HG02938 (cell line): ENCODE data around the gene TNNC1.

Source experiments
- ATAC-seq: cut with Tn5 transposase; IDR thresholded peaks from one replicate; pipeline ENCODE4 v1.9.1; 2021; ENCODE audit warnings: mild to moderate bottlenecking, moderate library complexity; ENCODE audit not compliant: unreplicated experiment

Gene TNNC1

DNA sequence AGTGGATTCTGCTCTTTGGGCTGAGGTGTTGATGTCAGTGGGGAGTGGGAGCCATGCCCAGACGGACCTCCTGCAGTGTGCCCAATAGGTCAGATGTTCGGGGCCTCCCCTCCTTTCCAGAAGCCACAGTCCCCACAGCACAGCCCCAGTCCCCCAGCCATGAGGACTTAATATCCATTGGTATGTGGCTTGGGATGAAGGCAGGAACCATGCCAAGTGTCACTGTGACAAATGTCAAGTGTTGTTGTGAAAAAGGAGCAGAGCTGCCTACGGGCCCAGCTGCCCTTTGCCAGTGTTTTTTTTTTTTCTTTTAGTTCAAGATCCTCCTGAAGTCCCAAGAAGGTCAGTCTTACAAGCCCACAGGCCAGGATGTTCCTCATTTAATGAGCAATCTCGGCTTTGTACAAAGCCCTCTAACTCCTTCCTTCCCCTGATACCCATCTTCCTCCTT lies 21.1 kb downstream of the TNNC1 start:
- ATAC-seq: no peak

DNA sequence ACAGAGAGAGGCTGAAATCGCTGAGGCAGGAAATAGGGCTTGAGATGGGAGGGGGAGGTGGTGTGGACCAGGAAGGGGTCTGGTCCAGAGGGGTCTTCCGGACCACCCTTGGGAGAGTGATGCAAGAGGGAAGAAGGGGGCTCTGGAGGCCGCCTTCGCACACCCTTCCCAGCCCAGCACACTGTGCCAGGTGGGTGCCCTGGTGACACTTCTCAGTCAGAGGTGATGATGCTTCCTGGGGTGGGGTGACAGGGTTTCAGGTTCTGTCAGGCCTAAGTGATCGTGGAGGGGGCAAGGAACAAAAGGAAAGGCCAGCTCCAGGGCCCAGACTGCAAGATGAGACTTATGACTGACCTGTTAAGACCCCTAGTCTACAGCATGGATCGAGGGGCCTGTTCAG lies 21.6 kb downstream of the TNNC1 start:
- no peak for ATAC-seq

GRCh38 chr3:52431459-52432223 lies 22.2 kb downstream of the TNNC1 start:
- ATAC-seq: no peak

DNA sequence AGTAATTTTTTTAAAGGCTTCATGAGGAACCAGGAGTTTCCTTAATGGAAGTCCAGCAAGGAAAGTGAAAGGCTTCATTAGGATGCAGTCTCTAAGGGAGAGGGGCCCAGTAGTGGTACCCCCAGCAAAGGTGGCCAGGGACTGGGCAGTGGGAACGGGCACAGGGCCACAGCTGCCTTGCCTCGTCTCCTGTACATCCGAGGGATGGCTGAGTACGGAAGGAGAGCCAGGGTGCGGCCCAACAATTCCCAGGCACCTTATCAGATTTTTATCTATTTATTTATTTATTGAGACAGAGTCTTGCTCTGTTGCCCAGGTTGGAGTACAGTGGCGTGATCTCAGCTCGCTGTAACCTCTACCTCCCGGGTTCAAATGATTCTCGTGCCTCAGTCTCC lies 23.4 kb downstream of the TNNC1 start:
- no peak for ATAC-seq

GRCh38 chr3:52429779-52430415 lies 23.9 kb downstream of the TNNC1 start:
- ATAC-seq: no peak

DNA sequence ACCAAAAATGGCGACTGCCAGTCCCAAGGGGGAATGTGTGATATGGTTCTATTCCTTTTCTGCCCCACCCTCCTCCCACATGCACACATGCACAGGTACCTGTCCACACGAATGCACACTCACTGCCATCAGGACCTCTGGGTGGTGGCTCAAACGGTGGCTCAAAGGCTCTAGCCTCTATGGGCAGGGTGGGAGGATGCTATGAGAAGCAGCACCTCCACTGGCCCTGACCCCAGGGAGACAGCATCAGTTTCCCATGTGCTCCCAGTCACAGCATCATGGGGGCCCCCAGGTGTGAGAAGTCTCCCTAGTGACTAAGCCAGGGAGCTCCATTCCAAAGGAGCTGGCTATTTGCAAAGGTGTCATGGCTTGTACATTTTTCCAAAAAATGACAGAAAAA lies 24.8 kb downstream of the TNNC1 start:
- ATAC-seq: no peak

GRCh38 chr3:52428151-52429005 lies 25.5 kb downstream of the TNNC1 start:
- no peak for ATAC-seq

- no peak for ATAC-seq
These were observed 30.7 kb downstream of the TNNC1 start for GRCh38 chr3:52423173-52423572.

DNA sequence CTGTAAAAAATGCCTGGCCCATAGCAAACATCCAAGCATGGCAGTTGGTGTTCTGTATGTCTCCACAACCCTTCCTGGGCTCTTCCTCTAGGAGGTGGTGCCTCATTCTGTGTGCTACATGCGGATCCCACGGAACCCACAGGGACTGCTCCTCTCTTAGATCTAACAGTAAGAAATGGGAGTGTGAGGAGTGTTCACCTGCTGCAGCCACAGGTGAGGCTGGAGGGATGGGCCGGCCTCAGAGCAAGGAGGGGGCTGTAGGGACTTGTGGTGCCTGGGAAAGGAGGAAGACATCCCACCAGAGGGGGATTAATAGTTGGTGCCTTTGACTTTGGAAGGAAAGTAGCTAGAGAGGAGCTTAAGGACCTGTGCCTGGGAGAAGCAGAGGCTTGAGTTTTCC lies 31.2 kb downstream of the TNNC1 start:
- ATAC-seq: no peak

- ATAC-seq: no peak
These were observed 33.5 kb downstream of the TNNC1 start for GRCh38 chr3:52420388-52420787.

DNA sequence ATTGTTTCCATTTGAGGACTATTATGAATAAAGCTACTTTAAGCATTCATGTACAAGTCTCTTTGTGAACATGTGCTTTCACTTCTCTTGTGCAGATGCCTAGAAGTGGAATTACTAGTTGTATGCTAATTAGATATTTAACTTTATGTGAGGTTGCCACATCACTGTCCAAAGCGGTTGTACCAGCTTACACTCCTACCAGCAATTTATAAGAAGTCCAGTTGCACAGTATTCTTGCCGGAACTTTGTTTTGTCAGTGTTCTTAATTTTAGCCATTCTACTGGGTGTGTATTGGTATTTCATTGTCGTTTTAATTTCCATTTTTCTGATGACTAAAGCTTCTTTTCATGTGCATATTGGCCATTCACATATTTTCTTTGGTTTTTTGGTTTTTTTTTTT lies 38.0 kb downstream of the TNNC1 start:
- ATAC-seq: no peak

DNA sequence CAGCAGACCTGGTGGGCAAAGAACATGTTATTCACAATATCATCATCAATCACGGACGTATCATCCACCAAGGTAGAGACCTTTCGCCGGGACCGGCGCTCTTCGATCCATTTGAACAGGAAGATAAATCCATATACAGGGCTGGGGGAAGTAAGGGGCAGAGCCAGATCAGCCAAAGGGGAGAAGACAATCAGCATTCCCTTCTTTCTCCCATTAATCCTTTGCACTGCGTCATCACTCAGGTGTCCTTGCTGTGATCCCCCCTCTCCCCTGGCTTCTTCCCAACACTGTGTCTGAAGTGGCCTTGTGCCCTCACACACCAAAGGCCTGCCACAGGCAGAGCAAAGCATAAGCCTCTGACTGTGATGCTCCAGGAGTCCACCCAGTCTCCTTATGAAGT lies 45.4 kb downstream of the TNNC1 start:
- ATAC-seq: no peak

DNA sequence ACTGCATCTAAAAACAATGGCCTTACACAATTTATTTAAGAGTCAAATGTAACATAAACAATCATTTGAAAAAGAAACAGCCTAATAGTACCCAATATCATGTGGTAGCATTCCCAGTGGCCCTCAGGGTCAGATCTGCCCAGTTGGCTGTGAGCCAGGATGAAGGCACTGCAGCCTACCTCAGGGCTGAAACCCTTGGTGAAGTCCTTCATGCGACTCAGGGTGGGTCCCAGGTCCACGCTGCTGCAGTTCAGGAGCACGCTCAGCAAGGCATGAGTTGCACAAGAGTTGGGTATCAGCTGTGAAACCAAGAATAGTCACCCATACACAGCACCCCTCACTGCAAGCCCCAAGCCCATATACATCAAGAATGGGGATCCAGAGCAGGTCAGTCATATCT lies 46.1 kb downstream of the TNNC1 start:
- no peak for ATAC-seq

DNA sequence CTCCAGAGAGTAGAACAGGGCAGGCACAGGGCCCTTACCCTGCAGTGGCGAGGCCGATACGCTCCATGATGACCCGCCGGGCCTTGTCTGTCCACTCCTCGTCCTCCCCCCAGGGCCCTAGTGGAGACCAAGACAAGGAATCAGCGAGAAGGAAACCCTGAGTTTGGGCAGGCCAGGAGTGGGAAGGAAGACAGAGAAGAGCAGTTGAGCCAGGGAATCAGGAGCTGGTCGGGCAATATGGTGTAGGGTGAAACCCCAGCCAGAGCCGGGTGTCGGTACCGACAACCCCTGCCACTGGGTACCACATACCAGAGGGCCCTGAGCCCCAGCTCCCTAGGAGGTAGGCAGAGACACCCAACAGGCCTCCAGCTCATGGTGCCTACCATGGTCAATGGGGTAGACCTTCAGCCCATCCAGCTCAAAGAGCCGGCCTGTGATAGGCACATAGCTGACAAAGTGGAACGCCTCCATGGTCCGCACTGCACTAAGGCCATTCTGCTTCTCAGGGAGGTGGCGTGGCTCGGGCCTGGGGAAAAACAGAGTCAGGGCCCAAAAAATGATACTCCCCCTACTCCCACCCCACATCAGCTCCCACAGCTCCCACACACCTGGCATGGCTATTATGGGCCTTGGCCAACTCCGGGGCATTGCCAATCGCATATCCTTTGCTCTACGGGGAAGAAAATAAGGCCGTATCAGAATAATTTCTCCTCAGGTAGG lies 46.9 kb downstream of the TNNC1 start:
- no peak for ATAC-seq

DNA sequence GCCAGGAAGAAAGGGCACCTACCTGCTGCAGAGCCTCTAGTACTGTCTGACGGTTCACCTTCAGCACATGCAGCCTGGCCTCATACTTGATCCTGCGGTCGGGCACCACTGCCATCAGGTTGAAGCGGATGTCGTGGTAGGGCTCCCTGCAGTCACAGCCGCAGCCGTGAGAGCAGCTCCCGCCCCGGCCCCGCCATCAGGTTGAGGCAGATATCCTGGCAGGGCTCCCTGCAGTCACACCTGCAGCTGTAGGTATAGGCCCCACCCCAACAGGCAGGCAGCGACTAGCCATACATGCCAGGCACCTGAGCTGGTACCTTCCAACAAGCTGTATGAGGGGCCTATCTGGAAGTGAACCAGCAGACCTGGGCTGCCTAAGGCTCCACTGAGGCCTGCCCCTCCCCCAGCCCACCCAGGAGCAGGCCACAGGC lies 47.6 kb downstream of the TNNC1 start:
- no peak for ATAC-seq

DNA sequence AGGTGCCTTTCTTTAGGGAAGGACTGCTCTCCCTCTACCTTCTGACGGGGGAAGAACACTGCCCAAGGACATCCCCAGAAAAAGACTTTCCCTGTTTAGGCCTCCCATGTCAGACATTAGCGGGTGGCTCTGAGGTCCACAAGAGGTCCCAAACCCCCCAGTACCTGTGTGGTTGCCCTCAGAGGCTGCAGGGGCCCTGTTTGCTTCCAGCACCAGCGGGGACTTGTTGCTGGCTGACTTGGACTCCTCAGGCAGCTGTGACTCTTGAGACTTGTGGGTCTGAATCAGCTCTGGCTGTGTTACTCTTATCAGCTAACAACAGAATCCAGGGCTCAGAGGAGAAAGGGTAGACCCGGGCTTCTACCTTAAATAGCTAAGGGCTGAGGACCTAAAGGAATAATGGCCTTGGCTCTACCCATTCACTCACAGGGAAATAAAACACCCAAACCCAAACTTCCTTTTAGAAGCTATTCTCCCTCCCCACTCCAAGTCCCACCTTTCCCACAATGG lies 48.2 kb downstream of the TNNC1 start:
- no peak for ATAC-seq

GRCh38 chr3:52405066-52405465 lies 48.8 kb downstream of the TNNC1 start:
- ATAC-seq: no peak

DNA sequence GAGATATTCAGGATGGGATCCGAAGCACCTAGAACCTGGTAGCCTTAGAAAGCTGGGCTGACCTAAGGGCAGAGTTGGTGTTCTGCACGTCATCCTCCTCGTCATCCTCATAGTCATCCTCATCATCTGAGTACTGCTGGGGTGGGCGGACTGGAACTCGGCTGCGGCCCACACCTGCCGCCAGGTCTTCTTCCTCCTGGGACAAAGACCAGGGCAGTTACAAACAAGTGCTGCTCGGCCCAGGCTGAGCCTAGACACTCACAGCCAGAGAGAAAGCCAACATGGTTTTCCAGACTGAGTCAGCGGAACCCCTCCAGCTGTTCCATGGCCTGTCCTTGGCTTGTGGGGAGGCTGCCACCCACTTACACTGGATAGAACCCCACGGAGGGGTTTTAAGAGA lies 49.5 kb downstream of the TNNC1 start:
- no peak for ATAC-seq

DNA sequence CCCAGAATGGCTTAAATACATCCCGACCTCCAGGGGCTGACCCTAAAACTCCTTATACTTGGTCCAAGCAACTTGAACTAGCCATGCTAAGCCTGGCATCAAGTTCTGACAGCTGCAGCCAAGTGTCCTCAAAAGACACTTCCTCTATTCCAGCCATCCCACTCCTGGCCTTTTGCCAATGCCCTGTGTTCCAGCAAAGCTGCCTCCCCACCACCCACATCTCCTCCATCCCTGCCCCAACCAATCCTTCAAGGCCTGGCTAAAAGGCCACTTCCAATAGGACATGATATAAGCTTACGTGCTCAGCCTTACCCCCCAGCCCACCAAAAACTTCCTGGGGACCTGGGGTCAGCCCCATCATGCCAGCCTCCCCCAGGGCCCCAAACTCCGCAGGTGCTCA lies 49.9 kb downstream of the TNNC1 start:
- ATAC-seq: no peak

DNA sequence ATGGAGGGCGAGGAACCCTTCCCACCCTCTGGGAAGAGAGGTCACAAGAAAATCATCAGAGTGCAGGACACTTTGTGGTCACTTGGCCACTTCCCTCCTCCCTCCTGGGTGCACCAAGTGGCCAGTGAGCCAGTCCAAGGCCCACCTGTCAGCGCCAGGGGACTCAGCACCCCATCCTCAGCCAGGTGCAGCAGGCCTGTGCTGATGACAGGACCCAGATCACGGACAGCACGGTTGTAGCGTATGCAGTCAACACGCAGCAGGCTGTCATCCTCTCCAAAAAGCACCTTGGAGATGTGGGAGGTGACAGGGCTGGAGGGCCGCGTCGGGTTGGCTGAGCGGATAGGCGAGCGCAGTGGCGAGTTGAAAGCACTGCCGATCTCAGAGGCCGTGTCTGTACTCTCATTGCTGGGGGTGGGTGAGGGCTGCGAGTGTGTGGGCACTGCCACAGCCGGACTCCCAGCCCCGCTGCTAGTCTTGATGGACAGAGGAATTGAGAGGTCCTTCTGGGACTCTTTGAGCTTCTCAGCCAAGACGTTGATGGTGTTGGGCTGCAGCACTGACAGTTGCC lies 50.5 kb downstream of the TNNC1 start:
- no peak for ATAC-seq
